ENCODE measurements around the gene TMED8.

GRCh38 chr14:77342726-77343397 lies 34.0 kb downstream of the TMED8 start:
- TF ChIP-seq CTCF (conservative IDR thresholded peaks at IDR 0.05) (no peak), EZH2 (IDR thresholded peaks at IDR 0.05; ENCODE audit: low read depth) (no peak)

Data from PC-9 (cell line).